B cell (primary cell): ENCODE results near the gene TMEM30A.

Experiments
- EZH2 ChIP-seq: IDR thresholded peaks from 2 replicates; pipeline ENCODE4 v1.6.1; 2012; ENCODE audit warnings: borderline replicate concordance, low read depth, mild to moderate bottlenecking, moderate library complexity, low read length; ENCODE audit not compliant: insufficient read depth, poor library complexity, severe bottlenecking
- TF ChIP-seq, protein P1 (sequence below): fragments of 200-600 bp; IDR thresholded peaks from one replicate; pipeline ENCODE4 v1.8.0; 2022; ENCODE audit warnings: antibody characterized with exemption, mild to moderate bottlenecking

DNA sequence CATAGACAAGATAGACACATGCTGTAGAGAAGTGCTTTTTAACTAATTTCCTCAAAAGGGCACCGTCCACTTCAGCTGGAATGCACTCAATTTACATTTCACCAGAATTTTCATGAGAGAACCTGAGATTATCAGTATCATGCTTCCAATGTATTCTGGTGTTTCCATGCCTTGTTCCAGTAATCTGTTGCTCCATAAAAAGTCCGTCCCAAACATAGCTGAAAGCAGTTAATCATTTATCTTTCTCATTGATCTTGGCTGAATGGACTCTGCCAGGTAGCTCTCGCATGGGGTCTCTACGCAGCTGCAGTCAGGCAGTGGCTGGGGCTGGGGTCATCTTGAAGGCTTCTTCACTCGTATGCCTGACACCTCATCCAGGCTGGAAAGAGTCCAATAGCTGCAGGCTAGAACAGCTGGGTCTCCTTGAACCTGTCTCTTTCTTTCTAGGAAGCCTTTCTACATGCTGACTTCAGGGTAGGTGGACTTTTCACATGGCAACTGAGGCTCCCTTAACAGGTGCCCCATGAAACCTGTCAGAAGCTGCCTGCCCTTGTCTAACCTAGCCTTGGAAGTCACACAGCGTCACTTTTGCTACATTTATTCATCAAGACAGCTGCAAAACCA, 60.2 kb downstream of the TMEM30A start:
- TF ChIP-seq, protein P1, sequence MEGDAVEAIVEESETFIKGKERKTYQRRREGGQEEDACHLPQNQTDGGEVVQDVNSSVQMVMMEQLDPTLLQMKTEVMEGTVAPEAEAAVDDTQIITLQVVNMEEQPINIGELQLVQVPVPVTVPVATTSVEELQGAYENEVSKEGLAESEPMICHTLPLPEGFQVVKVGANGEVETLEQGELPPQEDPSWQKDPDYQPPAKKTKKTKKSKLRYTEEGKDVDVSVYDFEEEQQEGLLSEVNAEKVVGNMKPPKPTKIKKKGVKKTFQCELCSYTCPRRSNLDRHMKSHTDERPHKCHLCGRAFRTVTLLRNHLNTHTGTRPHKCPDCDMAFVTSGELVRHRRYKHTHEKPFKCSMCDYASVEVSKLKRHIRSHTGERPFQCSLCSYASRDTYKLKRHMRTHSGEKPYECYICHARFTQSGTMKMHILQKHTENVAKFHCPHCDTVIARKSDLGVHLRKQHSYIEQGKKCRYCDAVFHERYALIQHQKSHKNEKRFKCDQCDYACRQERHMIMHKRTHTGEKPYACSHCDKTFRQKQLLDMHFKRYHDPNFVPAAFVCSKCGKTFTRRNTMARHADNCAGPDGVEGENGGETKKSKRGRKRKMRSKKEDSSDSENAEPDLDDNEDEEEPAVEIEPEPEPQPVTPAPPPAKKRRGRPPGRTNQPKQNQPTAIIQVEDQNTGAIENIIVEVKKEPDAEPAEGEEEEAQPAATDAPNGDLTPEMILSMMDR, result no peak
- TF ChIP-seq EZH2, result no peak
